Muscle layer of duodenum (tissue), 2 donors: Measurements from ENCODE around the gene FSTL4.

Experiments used
- H3K27ac ChIP-seq: one replicate; pipeline ENCODE4 v1.7.0; 2013; ENCODE audit warnings: mild to moderate bottlenecking, low read length
- H3K27me3 ChIP-seq: one replicate; pipeline ENCODE4 v1.7.0; 2013; ENCODE audit warnings: low read depth, mild to moderate bottlenecking, control low read depth, low read length
- H3K36me3 ChIP-seq, 2 donors: one replicate each; pipeline ENCODE4 v1.7.0; 2013; ENCODE audit warnings: low read length in 2 of 2, control low read depth in 1 of 2, mild to moderate bottlenecking in 1 of 2; ENCODE audit not compliant: insufficient read depth in 2 of 2, control insufficient read depth in 1 of 2
- H3K4me1 ChIP-seq, 2 donors: one replicate each; pipeline ENCODE4 v1.7.0; 2013; ENCODE audit warnings: low read length in 2 of 2, mild to moderate bottlenecking in 2 of 2, control low read depth in 1 of 2, moderate library complexity in 1 of 2; ENCODE audit not compliant: insufficient read depth in 2 of 2, control insufficient read depth in 1 of 2
- H3K4me3 ChIP-seq, 2 donors: one replicate each; pipeline ENCODE4 v1.7.0; 2013; ENCODE audit warnings: low read length in 2 of 2, low read depth in 1 of 2, mild to moderate bottlenecking in 1 of 2
- H3K9me3 ChIP-seq, 2 donors: one replicate each; pipeline ENCODE4 v1.7.0; 2013; ENCODE audit warnings: low read length in 2 of 2, control low read depth in 1 of 2, mild to moderate bottlenecking in 1 of 2; ENCODE audit not compliant: control insufficient read depth in 1 of 2
- donor health status: healthy.

Gene FSTL4

DNA sequence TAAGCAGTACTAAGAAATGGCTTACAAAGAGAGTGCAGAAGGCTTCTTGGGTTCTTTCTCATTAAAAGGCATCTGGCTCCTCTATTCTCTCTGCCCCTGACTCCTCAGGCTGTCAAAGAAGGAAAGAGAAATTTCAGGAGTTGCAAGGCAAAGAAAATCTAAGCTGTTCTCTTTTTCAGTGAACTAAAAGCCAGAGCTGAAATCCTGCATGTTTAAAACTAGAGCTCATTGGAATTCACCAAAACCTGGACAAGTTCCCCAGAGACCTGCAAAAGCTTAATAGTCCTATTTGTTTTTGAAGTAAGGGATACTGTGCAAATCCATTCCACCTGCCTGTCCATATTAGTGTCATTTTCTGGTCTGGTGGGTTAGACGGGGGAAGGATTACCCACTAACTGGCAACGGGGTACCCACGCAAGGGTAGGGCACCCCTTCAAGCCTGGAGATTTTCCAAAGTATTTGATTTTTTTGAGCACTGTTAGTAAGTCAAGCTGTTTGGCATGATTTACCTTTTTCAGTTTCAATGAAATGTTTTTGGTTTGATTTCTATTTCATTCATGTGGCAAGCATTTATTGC is 179.3 kb downstream of the FSTL4 start:
- H3K27ac ChIP-seq, result no peak overlapping the region

DNA sequence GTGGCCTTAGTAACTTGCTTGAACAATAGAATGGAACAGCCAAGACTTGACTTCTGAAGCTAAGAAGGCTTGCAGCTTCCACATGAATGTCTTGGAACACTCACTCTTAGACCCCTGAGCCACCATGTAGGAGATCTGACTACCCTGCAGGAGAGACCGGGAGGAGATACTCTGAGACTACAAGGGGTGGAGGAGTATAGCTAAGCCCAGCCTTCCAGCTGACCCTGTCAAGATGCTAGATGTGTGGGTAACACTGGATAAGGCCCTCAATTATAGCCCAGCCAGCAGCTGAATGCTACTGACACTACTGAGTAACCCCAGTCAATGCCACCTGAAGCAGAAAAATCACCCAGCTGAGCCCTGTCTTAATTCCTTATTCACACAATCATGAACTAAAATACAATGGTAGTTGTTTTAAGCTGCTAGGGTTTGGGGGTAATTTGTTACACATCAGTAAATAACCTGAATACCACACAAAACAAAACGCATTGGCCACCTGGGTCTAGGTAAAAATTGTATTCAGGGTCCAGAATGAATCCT is 180.9 kb downstream of the FSTL4 start:
- no peaks in the 10 kb centered on the region for H3K27me3 ChIP-seq
- H3K36me3 ChIP-seq, result no peaks in the 10 kb centered on the region
- H3K4me3 ChIP-seq, result no peak overlapping the region
- H3K27ac ChIP-seq, result no peak overlapping the region
- no peaks in the 10 kb centered on the region for H3K4me1 ChIP-seq
- H3K9me3 ChIP-seq, result no peaks in the 10 kb centered on the region

More for the DNA sequence above, 179.3 kb downstream of the FSTL4 start:
- Histone ChIP-seq H3K36me3 (no peaks in the 10 kb centered on the region), H3K4me3 (no peak overlapping the region), H3K4me1 (no peaks in the 10 kb centered on the region), H3K27me3 (no peaks in the 10 kb centered on the region), H3K9me3 (no peaks in the 10 kb centered on the region)

DNA sequence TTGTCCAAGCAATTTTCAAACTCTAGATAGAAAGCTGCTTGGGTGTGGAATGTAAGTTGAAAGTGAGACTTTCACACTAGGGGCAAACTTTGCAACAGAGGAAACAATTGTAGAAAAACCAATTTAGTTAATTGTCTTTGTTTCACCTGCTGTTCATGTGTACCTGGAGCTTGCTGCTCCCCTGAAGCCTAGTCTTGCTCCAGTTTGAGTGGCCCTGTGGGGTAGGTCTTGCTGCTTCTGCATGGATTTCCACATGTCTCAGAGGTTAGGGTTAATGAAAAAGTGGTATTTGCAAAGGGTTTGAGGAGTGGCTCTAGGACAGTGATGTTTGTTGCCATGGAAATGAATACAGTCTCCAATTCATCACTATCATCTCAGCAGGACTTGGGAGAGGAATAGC is 182.2 kb downstream of the FSTL4 start:
- no peaks in the 10 kb centered on the region for H3K9me3 ChIP-seq
- H3K27me3 ChIP-seq, result no peaks in the 10 kb centered on the region
- no peak overlapping the region for H3K27ac ChIP-seq
- H3K4me3 ChIP-seq, result no peak overlapping the region
- no peaks in the 10 kb centered on the region for H3K4me1 ChIP-seq
- no peaks in the 10 kb centered on the region for H3K36me3 ChIP-seq

DNA sequence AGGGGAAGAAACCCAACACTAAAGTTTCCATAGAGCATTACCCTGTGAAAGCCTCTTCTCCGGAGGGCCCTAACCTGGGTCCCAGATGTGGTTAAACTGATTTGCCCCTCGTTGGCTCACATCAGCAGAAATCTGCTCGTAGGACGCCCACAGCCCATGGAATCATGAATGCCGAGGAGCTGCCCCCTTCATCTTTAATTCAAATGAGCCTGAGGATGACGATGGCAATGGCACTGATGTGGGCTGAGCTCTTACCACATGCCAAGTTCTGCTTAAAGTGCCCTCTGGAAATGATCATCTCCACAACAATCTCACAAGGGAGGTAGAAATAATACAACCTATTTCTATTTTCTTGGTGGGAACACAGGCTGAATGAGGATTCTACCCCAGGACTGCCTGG is 183.3 kb downstream of the FSTL4 start:
- H3K27ac ChIP-seq, result no peak overlapping the region
- H3K4me3 ChIP-seq, result no peak overlapping the region
- H3K27me3 ChIP-seq, result no peaks in the 10 kb centered on the region
- H3K36me3 ChIP-seq, result no peaks in the 10 kb centered on the region
- no peaks in the 10 kb centered on the region for H3K9me3 ChIP-seq
- no peaks in the 10 kb centered on the region for H3K4me1 ChIP-seq

DNA sequence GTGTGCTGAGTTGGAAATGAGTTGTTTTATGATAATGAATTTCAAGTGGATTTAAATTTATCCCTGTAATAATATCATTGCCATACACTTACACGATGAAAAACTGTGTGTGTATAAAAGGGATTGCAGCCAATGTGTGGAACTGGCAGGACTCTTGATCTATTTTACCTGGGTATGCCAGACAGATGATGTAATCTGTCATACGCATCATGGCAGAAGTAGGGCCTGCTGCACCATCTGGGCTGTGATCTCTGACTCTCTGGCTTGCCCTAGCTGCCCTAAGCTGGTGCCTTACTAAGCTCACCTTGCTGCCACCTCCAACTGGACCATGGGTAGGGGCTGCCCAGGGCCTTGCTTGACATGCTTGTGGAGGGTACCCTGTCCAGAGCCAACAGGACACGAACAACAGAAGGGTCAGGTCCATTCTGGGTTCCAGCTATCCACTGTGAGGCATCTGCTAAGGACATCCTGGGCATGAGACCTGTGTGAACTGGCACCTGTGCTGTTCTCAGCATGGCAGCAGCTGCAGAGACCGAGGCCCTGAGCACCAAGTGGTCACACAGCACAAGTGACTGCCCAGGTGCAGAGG is 184.2 kb downstream of the FSTL4 start:
- Histone ChIP-seq H3K27me3 (no peaks in the 10 kb centered on the region), H3K9me3 (no peaks in the 10 kb centered on the region), H3K27ac (no peak overlapping the region), H3K36me3 (no peaks in the 10 kb centered on the region), H3K4me3 (no peak overlapping the region), H3K4me1 (no peaks in the 10 kb centered on the region)

DNA sequence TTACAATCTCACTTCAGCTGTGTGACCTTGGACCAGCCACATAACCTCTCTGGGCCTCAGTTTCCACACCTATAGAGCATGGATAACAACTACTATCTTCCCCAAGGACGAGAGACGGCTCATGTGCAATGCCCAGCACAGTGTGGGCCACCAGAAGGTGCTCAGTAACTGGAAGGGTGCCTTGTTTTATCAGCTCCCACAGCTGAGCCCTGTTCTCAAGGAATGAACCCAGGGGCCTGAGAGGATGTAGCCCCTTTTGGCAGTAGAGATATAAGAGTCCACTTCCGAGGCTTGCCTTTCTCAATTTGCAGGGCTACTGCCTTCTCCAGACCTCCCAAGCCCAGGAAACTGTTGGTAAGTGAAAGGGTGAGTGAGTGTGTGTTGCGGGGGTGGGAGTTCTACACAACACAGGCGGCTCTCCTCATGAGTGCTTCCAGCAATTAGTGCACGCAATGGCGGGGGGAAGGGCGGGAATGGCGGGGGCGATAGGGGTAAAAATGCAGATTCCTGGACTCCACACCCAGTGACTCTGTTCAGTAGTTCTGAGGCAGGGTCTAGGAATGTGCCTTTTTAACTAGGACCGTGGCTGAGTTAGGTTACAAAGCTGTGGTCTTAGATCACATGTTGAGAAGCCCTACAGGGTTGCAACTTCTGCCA is 185.1 kb downstream of the FSTL4 start:
- H3K9me3 ChIP-seq, result no peaks in the 10 kb centered on the region
- H3K27me3 ChIP-seq, result no peaks in the 10 kb centered on the region
- H3K4me3 ChIP-seq, result no peak overlapping the region
- H3K4me1 ChIP-seq, result no peaks in the 10 kb centered on the region
- H3K36me3 ChIP-seq, result no peaks in the 10 kb centered on the region
- H3K27ac ChIP-seq, result no peak overlapping the region

DNA sequence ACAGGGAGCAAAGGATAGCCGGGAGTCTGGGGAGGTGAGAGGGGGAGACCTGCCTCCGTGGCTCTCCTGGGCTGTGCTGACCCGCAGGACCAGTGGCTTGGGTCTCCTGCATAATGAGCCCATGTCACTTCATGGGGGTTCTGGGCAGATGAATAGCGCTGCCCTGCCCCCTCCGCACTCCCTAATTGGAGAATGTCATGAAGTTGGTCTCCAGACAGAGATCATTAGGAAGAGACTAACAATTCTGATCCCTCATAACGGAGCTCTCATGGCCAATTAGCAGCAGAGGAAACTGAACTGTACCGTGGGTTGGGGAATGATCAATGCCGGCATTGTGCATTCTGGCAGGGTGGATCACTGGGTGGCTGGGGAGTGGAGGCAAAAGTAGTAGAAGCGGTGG is 186.1 kb downstream of the FSTL4 start:
- Histone ChIP-seq H3K4me1 (no peaks in the 10 kb centered on the region), H3K27ac (no peak overlapping the region), H3K4me3 (no peak overlapping the region), H3K27me3 (peaks cover 4% of the 10 kb centered on the region), H3K36me3 (no peaks in the 10 kb centered on the region), H3K9me3 (no peaks in the 10 kb centered on the region)

DNA sequence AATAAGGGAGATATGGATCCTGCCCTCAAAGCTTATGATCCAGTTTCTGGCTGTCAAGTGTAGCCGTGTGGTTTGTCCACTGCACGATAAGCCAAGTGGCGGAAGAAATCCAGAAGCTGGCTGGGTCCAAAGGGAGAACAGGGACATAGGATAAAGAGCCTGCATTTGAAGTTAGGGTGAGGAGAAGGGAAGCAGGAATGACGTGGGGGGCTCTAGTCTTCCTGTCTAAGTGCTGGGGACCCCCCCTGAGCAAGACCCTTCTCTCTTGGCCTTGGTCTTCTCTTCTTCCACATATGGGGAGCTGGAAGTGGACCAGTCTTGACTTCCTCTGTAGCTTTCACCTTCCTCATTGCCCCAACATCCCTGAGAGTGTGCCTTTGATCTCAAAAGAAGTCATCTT is 186.6 kb downstream of the FSTL4 start:
- Histone ChIP-seq H3K4me1 (no peaks in the 10 kb centered on the region), H3K9me3 (no peaks in the 10 kb centered on the region), H3K4me3 (no peak overlapping the region), H3K36me3 (no peaks in the 10 kb centered on the region), H3K27me3 (peaks cover 4% of the 10 kb centered on the region), H3K27ac (no peak overlapping the region)

DNA sequence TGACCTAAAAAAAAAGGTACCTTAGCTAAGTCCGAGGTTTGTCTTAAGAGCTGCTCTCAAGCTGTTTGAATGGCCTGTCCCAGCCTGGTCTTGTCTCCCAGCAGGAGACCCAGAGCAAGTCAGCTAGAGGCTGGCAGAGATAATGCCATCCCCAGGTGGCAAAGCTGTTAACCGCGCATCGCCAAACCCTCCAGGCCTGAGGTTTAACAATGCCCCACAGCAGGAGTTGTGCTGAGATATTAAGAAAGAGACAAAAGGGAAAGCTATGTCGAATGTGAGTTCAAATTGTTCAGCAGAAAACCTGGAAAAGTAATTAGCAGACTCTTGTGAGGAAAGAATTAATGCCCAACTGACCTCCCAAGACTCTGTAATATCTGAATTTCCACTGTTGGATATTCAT is 187.1 kb downstream of the FSTL4 start:
- Histone ChIP-seq H3K9me3 (no peaks in the 10 kb centered on the region), H3K27ac (no peak overlapping the region), H3K4me1 (no peaks in the 10 kb centered on the region), H3K4me3 (no peak overlapping the region), H3K36me3 (no peaks in the 10 kb centered on the region), H3K27me3 (peaks cover 4% of the 10 kb centered on the region)

DNA sequence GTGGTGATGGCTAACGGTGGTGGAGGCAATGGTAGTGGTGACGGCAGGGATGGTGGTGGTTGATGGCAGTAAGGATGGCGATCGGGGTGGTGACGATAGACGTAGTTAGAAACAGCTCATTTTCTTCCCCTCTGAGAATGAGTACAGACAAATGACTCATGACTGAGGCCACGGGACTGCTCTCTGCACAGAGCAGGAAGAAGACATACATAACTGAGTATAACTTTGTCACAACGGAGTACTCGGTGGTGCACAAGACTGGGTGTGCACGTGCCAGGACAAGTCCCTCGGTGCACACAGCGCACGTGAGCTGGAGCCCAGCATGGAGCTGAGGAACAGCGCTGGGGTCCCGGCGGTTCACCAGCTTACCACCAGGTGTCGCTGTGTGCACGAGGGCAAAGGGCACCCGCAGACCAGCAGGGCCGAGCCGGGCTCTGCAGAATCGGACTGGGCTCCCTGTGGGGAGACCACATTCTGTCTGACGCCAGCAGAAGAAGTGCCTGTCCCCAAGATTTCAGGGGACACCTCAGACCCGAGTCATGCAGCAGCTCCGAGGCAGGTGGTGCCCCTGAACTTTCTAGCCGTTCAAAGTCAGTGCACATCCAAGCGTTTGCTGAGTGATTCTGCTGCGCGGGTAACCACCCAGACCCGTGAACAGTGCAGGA is 188.6 kb downstream of the FSTL4 start:
- H3K27me3 ChIP-seq, result peaks cover 4% of the 10 kb centered on the region
- H3K27ac ChIP-seq, result no peak overlapping the region
- no peaks in the 10 kb centered on the region for H3K36me3 ChIP-seq
- H3K4me1 ChIP-seq, result no peaks in the 10 kb centered on the region
- no peaks in the 10 kb centered on the region for H3K9me3 ChIP-seq
- no peak overlapping the region for H3K4me3 ChIP-seq

DNA sequence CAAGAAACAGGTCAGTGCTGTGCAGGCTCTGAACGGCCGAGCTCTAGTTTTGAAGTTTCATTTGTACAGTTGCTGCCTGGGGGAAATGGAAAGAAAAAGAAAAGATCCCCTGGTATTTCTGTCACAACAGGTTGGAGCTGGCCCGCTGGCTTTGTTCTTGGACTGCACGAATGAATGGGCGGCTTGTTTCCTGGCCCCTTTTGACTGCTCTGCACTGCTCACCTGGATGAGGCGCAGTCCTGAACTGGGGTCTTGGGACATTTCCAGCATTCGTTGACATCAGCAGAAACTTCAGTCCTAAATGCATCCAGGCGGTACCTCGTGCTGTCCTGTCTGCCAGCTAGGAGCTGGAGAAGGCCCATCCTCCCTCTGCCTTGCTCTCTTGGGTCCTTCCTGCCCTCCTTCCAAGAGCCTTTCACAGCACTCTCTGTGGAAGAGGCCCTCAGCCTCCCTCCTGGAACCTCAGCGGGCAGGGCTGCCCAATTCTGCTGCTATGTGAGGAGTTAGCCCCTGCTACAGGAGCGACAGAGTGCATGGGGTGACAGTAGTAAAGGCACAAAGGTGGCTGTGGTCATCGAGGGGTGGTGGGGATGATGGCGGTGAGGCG is 189.2 kb downstream of the FSTL4 start:
- no peaks in the 10 kb centered on the region for H3K36me3 ChIP-seq
- no peaks in the 10 kb centered on the region for H3K4me1 ChIP-seq
- H3K4me3 ChIP-seq, result no peak overlapping the region
- peaks cover 4% of the 10 kb centered on the region for H3K27me3 ChIP-seq
- H3K9me3 ChIP-seq, result no peaks in the 10 kb centered on the region
- H3K27ac ChIP-seq, result no peak overlapping the region
